Measurements from ENCODE around the gene SMNDC1. TPM values are rescaled to one million over a fixed set of nuclear protein-coding genes. Genes with fewer than 3 reads are reported as not detected.

Gene SMNDC1
- total and polyA plus RNA-seq, 10 donors, result 10.3 to 34.8 (median 19.7) TPM

- Histone ChIP-seq H3K4me3 (no peak overlapping the region), H3K27me3 (replicated peaks in 1 of 7) (no peaks in the 10 kb centered on the region), H3K9me3 (peaks cover 0 to 34% (median 27%) of the 10 kb centered on the region in 8 donors), H3K36me3 (no peaks in the 10 kb centered on the region), H3K4me1 (peaks cover 0 to 7% (median under 1%) of the 10 kb centered on the region in 6 donors), H3K27ac (no peak overlapping the region)
- WGBS, 5 donors, result 90 to 95% (median 93%) methylated on average over 6 of the region's 6 CpGs
- TF ChIP-seq CTCF (IDR thresholded peaks at IDR 0.05 in 8 of 11, conservative IDR thresholded peaks at IDR 0.05 in 3 of 11) (no peak), POLR2A (IDR thresholded peaks at IDR 0.05) (no peak), POLR2AphosphoS5 (IDR thresholded peaks at IDR 0.05) (no peak)
- no peak for DNase-seq
- intact Hi-C loops (cut with DNase I; ENCODE audit: low total_unique reads), result no loop called here
Observed at GRCh38 chr10:110330675-110331074, 26.0 kb upstream of the SMNDC1 start.

GRCh38 chr10:110327262-110327914 lies 22.7 kb upstream of the SMNDC1 start:
- peaks cover 0 to 6% (median 0%) of the 10 kb centered on the region in 6 donors for H3K4me1 ChIP-seq
- peaks cover 0 to 33% (median 27%) of the 10 kb centered on the region in 8 donors for H3K9me3 ChIP-seq
- 89 to 94% (median 92%) methylated on average over 5 of the region's 5 CpGs for WGBS, 5 donors
- intact Hi-C loops (cut with DNase I; ENCODE audit: low total_unique reads), result no loop called here
- no peak for TF ChIP-seq CTCF (IDR thresholded peaks at IDR 0.05 in 8 of 11, conservative IDR thresholded peaks at IDR 0.05 in 3 of 11)
- no peak for TF ChIP-seq POLR2A (IDR thresholded peaks at IDR 0.05)
- TF ChIP-seq POLR2AphosphoS5 (IDR thresholded peaks at IDR 0.05), result no peak
- H3K4me3 ChIP-seq, result no peak overlapping the region
- no peaks in the 10 kb centered on the region for H3K27me3 ChIP-seq (replicated peaks in 1 of 7)
- DNase-seq, result no peak
- H3K27ac ChIP-seq, result no peak overlapping the region
- H3K36me3 ChIP-seq, result no peaks in the 10 kb centered on the region

- Histone ChIP-seq H3K9me3 (peaks cover 0 to 33% (median 29%) of the 10 kb centered on the region in 8 donors), H3K4me3 (no peak overlapping the region), H3K36me3 (no peaks in the 10 kb centered on the region), H3K27me3 (replicated peaks in 1 of 7) (no peaks in the 10 kb centered on the region), H3K4me1 (peaks cover 0 to 6% (median 0%) of the 10 kb centered on the region in 6 donors), H3K27ac (no peak overlapping the region)
- 71 to 87% (median 77%) methylated on average over 4 of the region's 4 CpGs for WGBS, 5 donors
- TF ChIP-seq POLR2A (IDR thresholded peaks at IDR 0.05), result no peak
- TF ChIP-seq CTCF (IDR thresholded peaks at IDR 0.05 in 8 of 11, conservative IDR thresholded peaks at IDR 0.05 in 3 of 11), result no peak
- TF ChIP-seq POLR2AphosphoS5 (IDR thresholded peaks at IDR 0.05), result no peak
- intact Hi-C loops (cut with DNase I; ENCODE audit: low total_unique reads), result no loop called here
- DNase-seq, result no peak
Observed at GRCh38 chr10:110326351-110327032, 21.8 kb upstream of the SMNDC1 start.

GRCh38 chr10:110324805-110325280 lies 20.1 kb upstream of the SMNDC1 start:
- 43 to 54% (median 45%) methylated on average over 3 of the region's 3 CpGs for WGBS, 5 donors
- DNase-seq, result no peak
- no peak for TF ChIP-seq CTCF (IDR thresholded peaks at IDR 0.05 in 8 of 11, conservative IDR thresholded peaks at IDR 0.05 in 3 of 11)
- no peak for TF ChIP-seq POLR2A (IDR thresholded peaks at IDR 0.05)
- no peak for TF ChIP-seq POLR2AphosphoS5 (IDR thresholded peaks at IDR 0.05)
- Histone ChIP-seq H3K36me3 (no peaks in the 10 kb centered on the region), H3K4me1 (peaks cover 0 to 6% (median 0%) of the 10 kb centered on the region in 6 donors), H3K9me3 (peaks cover 0 to 29% (median 24%) of the 10 kb centered on the region in 8 donors), H3K27ac (no peak overlapping the region), H3K27me3 (replicated peaks in 1 of 7) (no peaks in the 10 kb centered on the region), H3K4me3 (no peak overlapping the region)
- intact Hi-C loops (cut with DNase I; ENCODE audit: low total_unique reads), result no loop called here

Data from spleen (tissue), 11 donors.